DND-41 (cell line): ENCODE data around the gene LARP4B.

ENCODE experiments used
- ATAC-seq: fragments of 200-7000 bp; cut with Tn5 transposase; 3 replicates; pipeline ENCODE4 v1.9.1; 2021; ENCODE audit warnings: low read depth; ENCODE audit not compliant: insufficient read depth
- DNase-seq: peaks from one replicate; pipeline ENCODE4 v3.0.0-alpha.2; 2020
- H2AFZ ChIP-seq: 2 replicates; pipeline ENCODE4 v1.6.0; 2012; ENCODE audit warnings: low read depth, low read length
- H3K27ac ChIP-seq: 2 replicates; pipeline ENCODE4 v1.5.1; 2012; ENCODE audit warnings: low read length, inconsistent platforms
- H3K27me3 ChIP-seq: fragments of 200-600 bp; sonication (generic); 2 replicates; pipeline ENCODE4 v1.6.0; 2012; ENCODE audit warnings: low read length, mild to moderate bottlenecking, inconsistent platforms; ENCODE audit not compliant: insufficient read depth, poor library complexity
- H3K36me3 ChIP-seq: 2 replicates; pipeline ENCODE4 v1.5.1; 2012; ENCODE audit warnings: low read length, inconsistent platforms; ENCODE audit not compliant: insufficient read depth
- H3K4me1 ChIP-seq: 2 replicates; pipeline ENCODE4 v1.5.1; 2012; ENCODE audit warnings: mild to moderate bottlenecking, low read length; ENCODE audit not compliant: insufficient read depth
- H3K4me2 ChIP-seq: 2 replicates; pipeline ENCODE4 v1.6.0; 2012; ENCODE audit warnings: mild to moderate bottlenecking, moderate library complexity, low read length, inconsistent platforms; ENCODE audit not compliant: insufficient read depth
- H3K4me3 ChIP-seq, 2 experiments: fragments of 200-600 bp in 1 of 2; shearing (Covaris generic) in 1 of 2; 2 replicates each; pipeline ENCODE4 v1.5.1; 2012 to 2016; ENCODE audit warnings: inconsistent platforms in 2 of 2, low read length in 2 of 2, mild to moderate bottlenecking in 2 of 2, low read depth in 1 of 2, moderate library complexity in 1 of 2
- H3K79me2 ChIP-seq: 2 replicates; pipeline ENCODE4 v1.6.0; 2012; ENCODE audit warnings: low read length, inconsistent platforms; ENCODE audit not compliant: insufficient read depth
- H3K9ac ChIP-seq: 2 replicates; pipeline ENCODE4 v1.6.0; 2012; ENCODE audit warnings: low read depth, mild to moderate bottlenecking, inconsistent platforms, low read length, moderate library complexity
- H3K9me3 ChIP-seq: 2 replicates; pipeline ENCODE4 v1.5.1; 2012; ENCODE audit warnings: low read length, moderate library complexity, mild to moderate bottlenecking, inconsistent platforms; ENCODE audit not compliant: insufficient read depth, severe bottlenecking
- H4K20me1 ChIP-seq: 2 replicates; pipeline ENCODE4 v1.6.0; 2012; ENCODE audit warnings: low read length; ENCODE audit not compliant: insufficient read depth
- EZH2 ChIP-seq: IDR thresholded peaks from 3 replicates; pipeline ENCODE4 v1.6.1; 2012; ENCODE audit warnings: borderline replicate concordance, low read depth, mild to moderate bottlenecking, moderate library complexity, low read length, inconsistent platforms; ENCODE audit not compliant: severe bottlenecking
- TF ChIP-seq, protein P1 (sequence below): IDR thresholded peaks from 2 replicates; pipeline ENCODE4 v1.5.1; 2012; ENCODE audit warnings: borderline replicate concordance, low read length, moderate library complexity, mild to moderate bottlenecking; ENCODE audit not compliant: poor library complexity, severe bottlenecking; ENCODE audit errors: extremely low read depth

The LARP4B gene

DNA sequence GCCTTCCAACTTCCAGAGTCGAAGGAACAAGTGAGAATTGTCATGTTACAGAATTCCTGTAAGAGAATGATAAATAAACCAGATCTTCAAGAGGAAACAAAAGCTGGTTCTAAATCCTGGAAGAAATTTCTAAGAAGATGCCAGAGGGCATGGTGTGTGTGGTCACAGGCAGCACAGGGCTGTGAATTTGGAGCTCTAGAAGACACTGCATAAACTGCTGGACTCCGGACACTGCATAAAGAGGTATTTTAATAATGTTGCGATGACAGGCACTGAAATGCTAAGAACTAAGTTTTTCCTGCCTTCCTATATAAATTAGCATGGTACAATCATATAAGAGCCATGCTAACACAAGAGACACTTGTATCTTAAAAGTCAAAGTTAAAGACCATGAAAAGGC, 86.0 kb downstream of the LARP4B start:
- Histone ChIP-seq H3K9me3 (peaks cover 7% of the 10 kb centered on the region), H3K9ac (no peak overlapping the region), H4K20me1 (peaks cover 44% of the 10 kb centered on the region), H3K4me1 (0 out of 2 replicates have a peak, but pooled peaks cover 3% of the 10 kb centered on the region), H3K4me2 (no peak overlapping the region), H3K27me3 (no peaks in the 10 kb centered on the region), H3K36me3 (peaks cover 89% of the 10 kb centered on the region), H3K4me3 (no peak overlapping the region), H3K27ac (no peak overlapping the region), H3K79me2 (peaks cover 88% of the 10 kb centered on the region), H2AFZ (no peak overlapping the region)
- no peak for DNase-seq
- no peak for ATAC-seq
- TF ChIP-seq, protein P1, sequence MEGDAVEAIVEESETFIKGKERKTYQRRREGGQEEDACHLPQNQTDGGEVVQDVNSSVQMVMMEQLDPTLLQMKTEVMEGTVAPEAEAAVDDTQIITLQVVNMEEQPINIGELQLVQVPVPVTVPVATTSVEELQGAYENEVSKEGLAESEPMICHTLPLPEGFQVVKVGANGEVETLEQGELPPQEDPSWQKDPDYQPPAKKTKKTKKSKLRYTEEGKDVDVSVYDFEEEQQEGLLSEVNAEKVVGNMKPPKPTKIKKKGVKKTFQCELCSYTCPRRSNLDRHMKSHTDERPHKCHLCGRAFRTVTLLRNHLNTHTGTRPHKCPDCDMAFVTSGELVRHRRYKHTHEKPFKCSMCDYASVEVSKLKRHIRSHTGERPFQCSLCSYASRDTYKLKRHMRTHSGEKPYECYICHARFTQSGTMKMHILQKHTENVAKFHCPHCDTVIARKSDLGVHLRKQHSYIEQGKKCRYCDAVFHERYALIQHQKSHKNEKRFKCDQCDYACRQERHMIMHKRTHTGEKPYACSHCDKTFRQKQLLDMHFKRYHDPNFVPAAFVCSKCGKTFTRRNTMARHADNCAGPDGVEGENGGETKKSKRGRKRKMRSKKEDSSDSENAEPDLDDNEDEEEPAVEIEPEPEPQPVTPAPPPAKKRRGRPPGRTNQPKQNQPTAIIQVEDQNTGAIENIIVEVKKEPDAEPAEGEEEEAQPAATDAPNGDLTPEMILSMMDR: no peak
- TF ChIP-seq EZH2: no peak

DNA sequence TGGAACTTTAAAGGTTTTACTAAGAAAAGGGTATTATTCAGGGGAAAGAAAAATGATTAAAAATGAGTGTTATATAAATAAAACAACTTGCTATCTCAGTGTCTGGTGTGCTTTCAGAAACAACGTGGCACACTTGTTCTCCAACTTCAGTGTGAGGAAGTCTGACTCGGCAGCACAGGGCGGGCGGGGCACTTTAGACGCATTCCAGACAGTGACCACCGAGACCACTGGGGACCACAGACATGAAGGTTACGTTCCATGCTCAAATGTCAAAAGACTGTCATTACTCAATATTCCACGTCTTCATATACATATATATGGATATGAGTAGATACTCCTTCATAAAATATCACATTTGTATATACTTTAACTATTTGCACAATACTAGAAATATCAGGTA, 87.0 kb downstream of the LARP4B start:
- Histone ChIP-seq H3K27me3 (no peaks in the 10 kb centered on the region), H3K9me3 (no peaks in the 10 kb centered on the region), H4K20me1 (peaks cover 44% of the 10 kb centered on the region), H3K4me1 (0 out of 2 replicates have a peak, but pooled peaks cover 3% of the 10 kb centered on the region), H3K79me2 (peaks cover 88% of the 10 kb centered on the region), H3K4me3 (no peak overlapping the region), H3K4me2 (no peak overlapping the region), H3K27ac (no peak overlapping the region), H3K36me3 (peaks cover 89% of the 10 kb centered on the region), H2AFZ (no peak overlapping the region), H3K9ac (no peak overlapping the region)
- no peak for ATAC-seq
- no peak for DNase-seq
- TF ChIP-seq, protein P1: no peak

DNA sequence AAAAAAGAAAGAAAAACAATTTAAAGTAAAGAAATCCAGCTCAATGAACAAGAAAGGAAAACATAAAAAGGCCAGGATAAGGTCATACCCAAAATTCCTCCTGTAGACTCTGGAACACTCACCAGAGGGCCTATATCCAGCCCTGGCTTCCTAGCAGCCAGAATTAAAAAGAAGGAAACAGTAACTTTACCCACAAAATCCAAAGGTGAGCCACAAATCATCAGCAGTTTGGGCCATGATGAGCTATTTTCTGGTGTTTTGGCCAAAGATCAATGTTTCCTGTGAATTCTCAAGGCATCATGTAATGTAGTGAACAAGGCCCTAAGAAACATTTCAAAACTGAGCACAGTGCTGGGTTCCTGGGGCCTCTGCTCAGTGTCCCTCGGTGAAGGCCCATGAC, 87.8 kb downstream of the LARP4B start:
- ATAC-seq (no peak), DNase-seq (no peak)
- Histone ChIP-seq H3K9ac (no peak overlapping the region), H3K27me3 (no peaks in the 10 kb centered on the region), H3K4me1 (0 out of 2 replicates have a peak, but pooled peaks cover 3% of the 10 kb centered on the region), H2AFZ (no peak overlapping the region), H3K4me2 (no peak overlapping the region), H4K20me1 (peaks cover 37% of the 10 kb centered on the region), H3K36me3 (peaks cover 87% of the 10 kb centered on the region), H3K79me2 (peaks cover 88% of the 10 kb centered on the region), H3K4me3 (no peak overlapping the region), H3K27ac (no peak overlapping the region), H3K9me3 (no peaks in the 10 kb centered on the region)
- TF ChIP-seq EZH2: no peak
- TF ChIP-seq, protein P1: no peak

DNA sequence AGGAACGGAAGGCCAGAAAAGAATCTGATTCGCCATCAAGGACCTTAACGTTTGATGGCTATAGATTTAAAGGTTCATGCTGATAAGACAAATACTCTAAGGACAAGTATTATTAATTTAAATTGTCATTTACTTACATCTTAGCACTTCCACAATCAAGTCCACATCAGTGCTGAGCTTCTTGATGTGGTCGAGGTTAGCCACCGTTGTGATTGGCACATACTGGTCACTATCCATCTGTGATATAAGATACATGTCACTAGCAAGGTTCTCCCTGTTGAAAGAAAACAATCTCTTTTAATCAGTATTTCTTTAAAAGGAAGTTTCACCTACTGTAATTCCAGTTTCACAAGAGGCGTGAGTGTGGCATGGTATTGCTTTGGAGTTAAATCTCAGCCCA, 88.7 kb downstream of the LARP4B start:
- Histone ChIP-seq H3K27me3 (no peaks in the 10 kb centered on the region), H3K27ac (no peak overlapping the region), H3K9me3 (no peaks in the 10 kb centered on the region), H2AFZ (no peak overlapping the region), H3K79me2 (peaks cover 88% of the 10 kb centered on the region), H3K36me3 (peaks cover 91% of the 10 kb centered on the region), H3K4me1 (0 out of 2 replicates have a peak, but pooled peaks cover 3% of the 10 kb centered on the region), H3K4me2 (no peak overlapping the region), H3K4me3 (no peak overlapping the region), H3K9ac (no peak overlapping the region), H4K20me1 (peaks cover 38% of the 10 kb centered on the region)
- no peak for DNase-seq
- TF ChIP-seq EZH2: no peak
- TF ChIP-seq, protein P1: no peak
- no peak; the same call in 2 of the 3 replicates for ATAC-seq
